Activated B cell treated with CpG ODN at 0.5 μM for 24 hours (primary cell): ENCODE measurements around the gene CLRN1. TPM values are rescaled to one million over a fixed set of nuclear protein-coding genes. Genes with fewer than 3 reads are reported as not detected.

ENCODE experiments used
- ATAC-seq: fragments of 200-7000 bp; cut with Tn5 transposase; one replicate; pipeline ENCODE4 v1.10.0; 2021; ENCODE audit warnings: low read depth, mild to moderate bottlenecking, moderate library complexity
- CTCF ChIA-PET: fragments of 350-600 bp; sonication (Branson Sonifier 250); formaldehyde crosslinking; loops from one replicate; lab custom pipeline; 2021; ENCODE audit warnings: antibody characterized with exemption; lab: Charles Lee
- POLR2A ChIA-PET: fragments of 350-600 bp; sonication (Branson Sonifier 250); formaldehyde crosslinking; loops from one replicate; lab custom pipeline; 2021; ENCODE audit warnings: antibody characterized with exemption; lab: Charles Lee
- DNase-seq: peaks from one replicate; pipeline ENCODE4 v3.0.0; 2022
- H3K27ac Mint-ChIP-seq: one replicate; pipeline ENCODE4 v1.8.0; 2020; ENCODE audit warnings: mixed read lengths
- H3K27me3 Mint-ChIP-seq: one replicate; pipeline ENCODE4 v1.8.0; 2021; ENCODE audit warnings: mixed read lengths
- H3K36me3 Mint-ChIP-seq: one replicate; pipeline ENCODE4 v1.8.0; 2021; ENCODE audit warnings: low read depth, mixed read lengths
- H3K4me1 Mint-ChIP-seq: one replicate; pipeline ENCODE4 v1.8.0; 2021; ENCODE audit warnings: mixed read lengths
- H3K4me3 Mint-ChIP-seq: one replicate; pipeline ENCODE4 v1.8.0; 2020; ENCODE audit warnings: mild to moderate bottlenecking, mixed read lengths
- H3K9me3 Mint-ChIP-seq: one replicate; pipeline ENCODE4 v1.8.0; 2020; ENCODE audit warnings: mixed read lengths
- CTCF ChIP-seq: fragments of 200-600 bp; IDR thresholded peaks from one replicate; pipeline ENCODE4 v1.8.0; 2022; ENCODE audit warnings: antibody characterized with exemption, mild to moderate bottlenecking
- intact Hi-C: fragments of 100-400 bp; cut with micrococcal nuclease; formaldehyde crosslinking; loops from one replicate; pipeline ENCODE4 v1.15.1; 2024
- total RNA-seq: library from RNA; stranded (reverse); gene quantifications from 2 replicates; pipeline ENCODE4 v1.2.3, GENCODE V29; 2022

Gene CLRN1
- total RNA-seq, 1 donor from 2014 or later = not detected

GRCh38 chr3:150975992-150976368 is 3.5 kb upstream of the CLRN1 start:
- no peak for TF ChIP-seq CTCF
- intact Hi-C loops = no loop called here
- no peak for ATAC-seq
- Mint-ChIP-seq H3K27me3 (peaks cover 9% of the 10 kb centered on the region), H3K9me3 (no peaks in the 10 kb centered on the region), H3K4me1 (no peaks in the 10 kb centered on the region), H3K4me3 (no peak overlapping the region), H3K27ac (no peak overlapping the region), H3K36me3 (no peaks in the 10 kb centered on the region)
- ChIA-PET CTCF (interaction anchor here (0.6 kb wide), 1 partner anchor 447 kb away, joined by 4 read pairs; no protein-coding TSS in a partner anchor), POLR2A (no interaction called here)
- no peak for DNase-seq

- CTCF ChIA-PET = interaction anchor here (0.6 kb wide), 1 partner anchor 447 kb away, joined by 4 read pairs; no protein-coding TSS in a partner anchor
- POLR2A ChIA-PET = no interaction called here
- H3K27me3 Mint-ChIP-seq = peaks cover 9% of the 10 kb centered on the region
- no peak for ATAC-seq
- no peaks in the 10 kb centered on the region for H3K4me1 Mint-ChIP-seq
- H3K36me3 Mint-ChIP-seq = no peaks in the 10 kb centered on the region
- H3K27ac Mint-ChIP-seq = no peak overlapping the region
- H3K9me3 Mint-ChIP-seq = no peaks in the 10 kb centered on the region
- intact Hi-C loops = no loop called here
- H3K4me3 Mint-ChIP-seq = no peak overlapping the region
- TF ChIP-seq CTCF = no peak
- no peak for DNase-seq
Observed at GRCh38 chr3:150975086-150975991, 2.8 kb upstream of the CLRN1 start.

- no peak overlapping the region for H3K27ac Mint-ChIP-seq
- H3K36me3 Mint-ChIP-seq = no peaks in the 10 kb centered on the region
- H3K9me3 Mint-ChIP-seq = no peaks in the 10 kb centered on the region
- CTCF ChIA-PET = no interaction called here
- H3K4me1 Mint-ChIP-seq = no peaks in the 10 kb centered on the region
- POLR2A ChIA-PET = no interaction called here
- no peak overlapping the region for H3K4me3 Mint-ChIP-seq
- H3K27me3 Mint-ChIP-seq = no peaks in the 10 kb centered on the region
- ATAC-seq (no peak), DNase-seq (no peak)
- intact Hi-C loops = no loop called here
- no peak for TF ChIP-seq CTCF
Observed at GRCh38 chr3:150970665-150971324, 1.7 kb downstream of the CLRN1 start.

- H3K36me3 Mint-ChIP-seq = no peaks in the 10 kb centered on the region
- peaks cover 6% of the 10 kb centered on the region for H3K27me3 Mint-ChIP-seq
- H3K4me1 Mint-ChIP-seq = no peaks in the 10 kb centered on the region
- ChIA-PET CTCF (no interaction called here), POLR2A (no interaction called here)
- intact Hi-C loops = no loop called here
- DNase-seq (no peak), ATAC-seq (no peak)
- H3K27ac Mint-ChIP-seq = no peak overlapping the region
- H3K9me3 Mint-ChIP-seq = no peaks in the 10 kb centered on the region
- H3K4me3 Mint-ChIP-seq = no peak overlapping the region
- no peak for TF ChIP-seq CTCF
Observed at GRCh38 chr3:150968341-150969035, 4.0 kb downstream of the CLRN1 start.

- Mint-ChIP-seq H3K4me1 (no peaks in the 10 kb centered on the region), H3K27ac (no peak overlapping the region), H3K4me3 (no peak overlapping the region), H3K9me3 (no peaks in the 10 kb centered on the region), H3K27me3 (peaks cover 14% of the 10 kb centered on the region), H3K36me3 (no peaks in the 10 kb centered on the region)
- ATAC-seq (no peak), DNase-seq (no peak)
- intact Hi-C loops = no loop called here
- POLR2A ChIA-PET = no interaction called here
- no peak for TF ChIP-seq CTCF
- CTCF ChIA-PET = no interaction called here
Observed at GRCh38 chr3:150965436-150965835, 7.1 kb downstream of the CLRN1 start.
